Right kidney (tissue), 1 donor: ENCODE results near the gene PLK3.
"Not testable (repeated sequence)": the region's sequence is repeated elsewhere in the genome, so short reads cannot be mapped to it uniquely, and the experiment has no call there.

Experiments used
- DNase-seq: peaks from one replicate; pipeline ENCODE4 v3.0.0-alpha.2; 2016

PLK3 gene

DNA sequence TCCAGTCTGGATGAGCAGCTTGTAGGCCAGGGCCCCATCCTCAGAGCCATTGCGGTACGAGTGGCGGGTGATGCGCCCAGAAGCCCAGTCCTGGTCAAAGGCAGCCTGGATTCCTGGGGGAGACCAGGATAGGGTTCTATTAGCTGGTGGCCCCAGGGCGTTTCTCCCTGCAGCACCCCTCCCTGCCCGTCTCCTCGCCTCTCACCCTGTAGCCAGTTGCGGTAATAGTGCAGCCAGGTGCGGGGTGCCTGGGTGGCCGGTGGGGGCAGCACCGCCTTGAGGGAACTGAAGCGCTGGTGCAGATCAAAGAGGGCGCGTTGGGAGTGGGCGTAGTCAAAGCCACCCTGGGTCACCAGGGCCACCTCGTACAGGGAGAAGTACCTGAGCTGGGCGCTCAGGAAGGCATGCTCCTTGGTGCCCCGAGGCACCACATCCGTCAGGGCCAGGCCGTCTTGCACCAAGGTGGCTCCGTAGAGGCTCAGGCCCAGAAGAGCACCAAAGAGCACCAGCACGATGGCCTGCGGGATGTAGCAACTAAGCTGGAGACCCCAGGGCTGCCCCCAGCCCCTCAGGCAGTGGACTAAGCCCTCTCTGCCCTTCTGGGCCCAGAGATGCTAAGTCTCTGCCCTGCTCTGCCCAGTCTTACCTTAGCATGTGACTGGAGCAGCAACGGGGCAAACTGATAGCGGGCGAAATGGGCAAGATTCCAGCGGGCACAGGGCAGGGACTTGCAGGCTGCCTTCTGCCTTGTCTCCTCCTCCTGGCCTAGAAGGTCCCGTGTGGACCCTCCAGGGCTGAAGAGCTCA, 27.2 kb downstream of the PLK3 start:
- no peak for DNase-seq

DNA sequence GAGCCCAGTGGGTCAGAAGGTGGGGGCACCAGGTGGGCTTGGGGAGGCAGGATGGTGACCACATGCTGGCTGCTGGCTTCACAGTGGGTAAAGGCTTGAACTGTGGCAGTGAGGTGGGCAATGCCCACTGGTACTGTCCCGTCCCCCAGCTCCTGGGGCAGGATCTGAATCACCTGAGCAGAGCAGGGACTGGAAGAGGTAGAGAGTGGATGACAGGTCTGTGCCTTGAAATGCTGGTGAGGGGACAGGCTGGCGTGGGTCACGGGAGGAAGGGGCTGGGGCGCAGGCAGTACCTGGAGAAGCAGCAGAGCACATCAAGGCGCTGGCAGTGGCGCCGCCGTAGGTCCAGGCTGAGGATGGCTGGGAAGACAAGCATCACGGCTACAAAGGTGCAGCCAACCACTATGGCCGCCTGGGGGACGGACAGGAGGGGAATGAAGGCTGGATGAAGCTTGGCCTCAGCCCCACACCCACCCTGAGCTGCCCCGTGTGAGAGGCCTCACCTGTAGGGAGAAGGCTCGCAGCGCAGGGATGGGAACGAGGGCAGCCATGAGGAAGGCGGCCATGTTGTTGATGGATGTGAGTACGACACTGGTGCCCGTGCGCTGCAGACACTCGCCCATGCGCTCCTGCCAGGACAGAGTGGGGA, 27.9 kb downstream of the PLK3 start:
- no peak for DNase-seq

DNA sequence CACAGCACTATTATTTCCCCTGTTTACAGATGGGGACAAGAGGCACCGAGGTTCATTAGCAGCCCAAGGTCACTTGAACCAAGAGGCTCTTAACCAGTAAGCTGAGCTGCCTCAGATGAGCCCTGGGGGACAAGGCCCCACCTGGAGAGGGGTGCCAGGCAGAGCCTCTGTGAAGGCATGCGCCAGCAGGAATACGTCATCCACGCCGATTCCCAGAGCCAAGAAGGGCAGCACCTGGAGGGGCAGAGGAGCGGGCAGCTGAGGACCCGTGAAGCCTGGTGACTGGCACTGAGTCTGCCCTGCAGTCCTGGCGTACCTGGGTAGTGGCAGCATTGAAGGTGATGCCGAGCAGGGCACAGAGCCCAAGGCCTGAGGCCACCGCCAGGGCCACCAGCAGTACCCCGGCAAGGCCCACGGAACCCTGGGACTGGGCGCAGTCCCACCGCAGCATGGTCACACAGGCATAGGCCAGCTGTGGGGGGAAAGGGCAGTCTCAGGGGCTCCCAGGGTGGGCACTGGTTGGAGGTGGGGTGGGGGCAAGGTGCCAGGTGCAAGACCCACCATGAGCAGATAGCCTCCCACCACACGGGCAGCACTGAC, 28.8 kb downstream of the PLK3 start:
- DNase-seq, result no peak

DNA sequence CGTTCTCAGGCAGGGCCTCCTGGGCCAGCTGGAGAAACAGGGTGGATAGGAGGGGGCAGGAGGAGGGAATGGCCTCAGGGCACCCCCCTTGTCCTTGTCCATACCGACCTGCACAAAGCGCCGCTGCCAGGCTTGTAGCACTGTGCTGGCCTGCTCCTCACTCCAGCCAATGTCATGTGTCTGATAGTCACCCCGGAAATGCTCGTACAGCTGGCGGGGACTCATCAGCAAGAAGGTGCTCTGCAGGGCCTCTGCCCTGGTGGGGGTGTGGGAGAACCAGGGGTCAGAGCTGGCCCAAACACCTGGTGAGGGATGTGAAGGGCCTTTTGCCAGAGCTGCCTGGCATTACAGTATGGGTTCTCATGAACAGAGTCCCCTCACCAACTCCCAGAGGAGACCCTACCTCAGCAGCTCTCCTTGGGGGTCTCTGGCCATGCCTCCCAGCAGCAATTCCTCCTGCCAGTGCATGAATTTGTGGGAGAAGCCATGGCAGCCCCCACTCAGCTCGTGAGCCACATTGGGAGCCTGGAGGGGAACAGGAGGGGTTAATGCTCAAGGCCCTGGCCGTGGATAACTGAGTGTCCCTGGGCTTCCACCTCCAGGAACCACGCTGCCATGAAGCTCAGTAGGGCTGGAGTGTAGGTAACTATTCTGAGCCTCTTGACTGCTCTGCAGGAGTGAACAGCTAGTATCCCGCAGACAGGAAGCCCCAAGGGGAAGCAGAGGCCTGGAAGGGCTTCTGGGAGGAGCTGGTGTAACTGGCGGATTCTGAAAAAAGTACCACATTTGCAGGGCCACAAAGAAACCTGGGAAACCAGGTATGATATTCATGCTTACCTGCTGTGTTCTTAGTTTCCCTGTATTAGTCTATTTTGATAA, 29.6 kb downstream of the PLK3 start:
- no peak for DNase-seq

DNA sequence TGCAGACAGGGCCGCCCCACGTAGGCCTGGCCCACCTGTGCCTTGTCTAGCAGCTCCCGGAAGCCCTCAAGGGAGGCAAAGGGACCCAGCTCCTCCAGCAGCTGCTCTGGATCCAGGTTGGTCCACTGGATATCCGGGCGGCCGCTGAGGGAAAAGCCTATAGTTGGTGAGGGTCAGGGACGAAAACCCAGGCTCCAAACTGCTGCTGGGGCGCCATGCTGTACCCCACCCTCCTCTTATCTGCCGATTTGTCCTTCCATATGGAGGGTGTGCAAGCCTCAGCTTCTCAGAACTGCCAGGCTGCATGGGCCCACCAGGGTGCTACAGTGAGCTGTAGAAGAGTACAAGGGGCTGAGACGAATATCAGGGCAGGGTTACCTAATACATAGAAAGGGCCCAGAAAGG, 30.7 kb downstream of the PLK3 start:
- no peak for DNase-seq

DNA sequence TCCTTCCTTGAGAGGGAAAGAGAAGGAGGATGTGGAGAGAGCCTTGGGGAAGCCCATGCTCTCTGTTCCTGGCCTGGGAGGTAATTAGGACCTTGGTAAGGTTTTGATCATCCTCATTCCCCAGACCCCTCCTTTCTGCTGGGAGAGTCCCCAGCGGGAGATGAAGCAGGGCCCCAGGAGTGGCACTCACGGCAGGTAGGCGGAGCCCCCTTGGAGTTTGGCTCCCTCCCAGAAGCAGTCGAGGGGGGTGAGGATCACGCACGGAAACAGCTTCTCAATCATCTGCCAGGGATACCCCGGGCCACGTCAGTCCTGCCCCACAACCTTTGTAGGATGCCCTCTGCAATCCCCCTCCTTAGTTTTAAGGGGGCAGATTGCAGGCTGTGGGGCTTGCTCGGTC, 31.3 kb downstream of the PLK3 start:
- DNase-seq, result no peak

DNA sequence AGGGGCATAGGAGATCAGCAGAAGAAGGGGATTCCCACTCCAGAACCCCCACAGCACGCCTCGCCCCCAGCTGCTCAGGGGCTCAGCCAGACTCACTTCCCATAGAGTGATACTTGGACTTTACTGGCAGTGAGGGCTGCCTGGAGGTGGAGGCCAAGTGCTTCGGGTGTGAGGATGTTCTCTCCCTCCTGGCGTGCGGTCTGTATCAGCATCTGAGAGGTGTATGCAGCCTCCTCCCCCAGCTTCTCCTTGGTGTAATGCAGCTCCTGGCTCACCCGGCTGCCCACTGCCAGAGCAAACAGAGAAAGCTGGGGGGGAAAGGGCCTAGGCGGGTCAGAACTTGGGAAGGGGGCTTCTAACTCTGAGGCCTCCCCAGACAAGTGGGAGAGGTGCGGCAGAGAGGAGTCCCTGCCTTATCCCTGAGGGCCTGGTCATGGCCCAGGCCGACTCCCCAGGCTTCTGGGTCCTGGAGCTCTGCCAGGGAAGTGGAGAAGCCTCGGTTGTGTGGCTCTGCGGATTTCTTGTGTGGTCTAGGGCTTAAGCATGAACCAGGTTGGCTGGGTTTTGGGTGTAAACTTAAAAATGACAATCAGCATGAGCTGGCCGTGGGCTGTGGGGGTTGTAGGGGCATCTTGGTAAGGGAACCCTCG, 32.0 kb downstream of the PLK3 start:
- DNase-seq, result no peak

DNA sequence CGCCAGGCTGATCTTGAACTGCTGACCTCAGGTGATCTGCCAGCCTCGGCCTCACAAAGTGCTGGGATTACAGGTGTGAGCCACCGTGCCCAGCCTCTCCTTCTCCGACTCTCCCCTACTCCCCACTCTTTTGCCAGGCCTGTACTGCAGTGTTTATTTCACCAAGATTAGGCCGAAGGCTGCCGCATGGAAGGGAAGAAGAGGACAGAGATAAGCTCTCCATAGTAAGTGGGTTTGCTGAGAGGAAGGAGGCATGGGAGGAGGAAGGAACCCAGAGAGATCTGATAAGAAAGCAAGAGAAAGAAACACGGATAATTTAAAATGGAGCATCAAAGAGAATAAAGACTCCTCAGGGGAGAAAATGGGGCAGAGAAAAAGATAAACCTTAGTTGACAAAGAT, 34.2 kb downstream of the PLK3 start:
- no peak for DNase-seq

DNA sequence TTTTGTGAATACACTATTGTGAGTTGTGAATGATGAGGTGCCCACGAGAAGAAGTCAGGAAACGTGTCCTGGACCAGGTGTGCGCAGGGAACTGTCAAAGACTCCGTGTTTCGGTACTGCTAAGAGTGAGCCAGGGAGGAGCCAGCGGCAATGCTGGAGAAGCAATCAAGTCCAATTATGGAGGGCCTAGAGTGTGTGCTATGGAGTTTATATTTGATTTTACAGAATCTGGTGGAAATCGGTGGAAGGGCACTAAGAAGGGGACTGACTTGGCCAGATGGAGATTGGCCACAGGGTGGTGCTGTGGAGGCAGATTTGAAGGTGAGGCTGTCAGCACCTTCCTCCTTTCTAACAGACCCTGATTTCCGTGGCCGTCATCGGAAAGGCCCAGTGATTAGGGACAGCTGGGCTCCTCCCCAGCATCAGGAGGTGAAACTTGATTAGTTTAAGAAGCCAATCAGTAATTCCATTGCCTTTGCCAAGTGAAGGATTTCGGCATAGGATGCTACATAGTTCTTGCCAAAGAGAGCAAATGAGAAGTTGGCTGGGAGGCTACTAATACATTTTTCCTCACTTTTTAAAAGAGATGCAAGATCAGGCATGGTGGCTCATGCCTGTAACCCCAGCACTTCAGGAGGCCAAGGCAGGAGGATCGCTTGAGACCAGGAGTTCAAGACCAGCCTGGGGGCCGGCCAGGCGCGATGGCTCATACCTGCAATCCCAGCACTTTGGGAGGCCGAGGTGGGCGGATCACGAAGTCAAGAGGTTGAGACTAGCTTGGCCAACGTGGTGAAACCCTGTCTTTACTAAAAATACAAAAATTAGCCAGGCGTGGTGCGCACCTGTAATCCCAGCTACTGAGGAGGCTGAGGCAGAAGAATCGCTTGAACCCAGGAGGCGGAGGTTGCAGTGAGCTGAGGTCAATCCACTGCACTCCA, 35.8 kb downstream of the PLK3 start:
- DNase-seq, result peak; percentile 61

DNA sequence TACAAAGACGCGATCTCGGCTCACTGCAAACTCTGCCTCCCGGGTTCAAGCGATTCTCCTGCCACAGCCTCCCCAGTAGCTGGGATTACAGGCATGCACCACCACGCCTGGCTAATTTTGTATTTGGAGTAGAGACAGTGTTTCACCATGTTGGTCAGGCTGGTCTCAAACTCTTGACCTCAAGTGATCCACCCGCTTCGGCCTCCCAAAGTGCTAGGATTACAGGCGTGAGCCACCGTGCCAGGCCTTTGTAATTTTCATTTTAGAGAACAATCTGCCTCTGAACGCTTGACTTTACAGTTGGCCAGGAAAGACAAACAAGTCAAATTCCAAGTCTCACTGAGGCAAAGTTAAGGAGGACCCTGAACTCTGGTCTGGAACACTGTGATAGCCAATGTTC, 38.1 kb downstream of the PLK3 start:
- not testable (repeated sequence) for DNase-seq

DNA sequence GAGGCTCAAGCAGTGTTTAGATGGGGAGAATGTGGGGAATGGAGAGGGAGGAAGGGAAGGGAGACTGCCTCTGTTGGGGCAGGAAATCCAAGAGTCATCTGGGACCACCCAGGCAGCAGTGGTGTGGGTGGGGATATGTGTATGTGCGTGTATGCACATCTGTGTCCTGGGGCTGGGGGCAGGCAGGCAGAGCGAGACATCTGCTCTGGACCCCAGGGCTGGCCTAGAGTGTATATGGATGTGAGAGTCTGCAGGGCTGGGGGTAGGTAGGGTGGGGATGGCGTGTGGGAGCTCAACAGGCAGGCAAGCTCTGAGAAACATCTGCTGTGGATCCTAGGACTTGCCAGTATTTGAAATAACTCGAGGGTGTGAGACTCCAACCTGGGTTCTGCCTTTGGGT, 39.4 kb downstream of the PLK3 start:
- no peak for DNase-seq

DNA sequence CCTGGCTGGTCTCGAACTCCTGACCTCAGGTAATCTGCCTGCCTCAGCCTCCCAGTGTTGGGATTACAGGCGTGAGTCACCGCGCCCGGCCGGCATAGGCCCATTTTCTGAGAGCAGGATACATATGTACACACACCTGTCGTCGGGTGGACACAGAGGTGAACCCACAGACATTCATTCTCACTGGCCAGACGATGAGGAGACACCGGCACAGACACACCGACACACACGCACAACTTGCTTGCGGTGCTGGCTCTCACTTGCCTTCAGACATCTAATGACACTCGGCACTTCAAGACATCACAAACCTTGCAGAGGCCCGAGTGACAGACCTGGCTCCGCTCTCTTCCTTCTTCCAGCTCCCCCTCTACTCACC, 42.3 kb downstream of the PLK3 start:
- no peak for DNase-seq

DNA sequence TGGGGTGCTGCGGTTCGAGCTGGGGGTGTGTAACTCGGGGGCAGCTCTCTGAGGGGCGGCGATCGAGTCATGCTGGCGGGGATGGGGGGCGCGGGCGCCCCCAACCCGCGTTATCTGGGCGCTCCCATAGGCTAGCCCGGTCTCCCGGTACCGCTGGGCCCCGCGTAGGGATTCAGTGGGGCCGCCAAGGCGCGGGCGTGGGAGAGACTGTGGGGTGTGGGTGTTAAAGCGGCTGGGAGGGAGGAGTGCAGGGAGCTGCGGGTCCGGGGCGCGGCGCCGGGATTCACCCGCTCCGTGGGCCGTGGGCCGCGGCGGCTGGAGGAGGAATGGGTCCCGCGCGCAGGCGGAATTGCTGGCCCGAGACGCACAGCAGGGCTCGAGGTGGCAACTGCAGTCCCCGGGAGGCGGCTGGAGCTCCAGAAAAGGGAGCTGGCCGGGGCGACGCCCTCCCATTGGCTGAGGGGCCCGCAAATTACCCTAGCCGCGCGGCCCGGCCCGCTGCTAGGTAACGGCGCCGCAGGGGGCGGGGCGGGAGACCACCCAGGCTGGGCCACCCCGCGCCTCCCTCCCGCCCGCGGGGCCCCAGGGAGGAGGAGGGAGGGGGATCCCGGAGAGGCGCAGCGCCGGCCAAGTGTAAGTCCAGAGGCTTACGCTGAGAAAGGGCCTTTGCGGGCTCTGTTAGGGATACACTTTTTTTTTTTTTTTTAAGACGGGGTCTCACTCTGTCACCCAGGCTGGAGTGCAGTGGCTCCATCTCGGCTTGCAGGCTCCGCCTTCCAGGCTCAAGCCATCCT, 42.9 kb downstream of the PLK3 start, which contains the start of gene PTCH2:
PTCH2 (minus strand) TSS at position 392 of the 794 bp plus-strand sequence; CDS start at position 71, 321 bp downstream.
- DNase-seq, result peak; percentile 92

DNA sequence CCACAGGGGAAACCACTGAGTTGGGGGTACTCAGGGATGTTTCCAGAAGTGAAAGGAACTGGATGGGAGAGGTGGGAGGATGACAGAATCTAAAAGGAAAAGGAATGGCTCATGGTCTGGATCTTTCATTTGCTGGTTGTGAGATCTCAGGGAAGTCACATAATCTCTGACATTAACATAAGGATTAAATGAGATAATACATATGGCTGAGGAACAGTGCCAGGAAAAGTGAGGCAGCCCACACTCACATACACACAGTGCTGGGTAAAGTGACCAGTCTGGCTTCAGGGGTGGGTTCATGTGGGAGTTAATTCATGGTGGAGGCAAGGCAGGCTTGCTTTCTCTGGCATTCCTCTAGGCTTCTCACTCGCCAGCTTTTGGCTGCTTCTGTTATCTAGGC, 46.8 kb downstream of the PLK3 start:
- no peak for DNase-seq

DNA sequence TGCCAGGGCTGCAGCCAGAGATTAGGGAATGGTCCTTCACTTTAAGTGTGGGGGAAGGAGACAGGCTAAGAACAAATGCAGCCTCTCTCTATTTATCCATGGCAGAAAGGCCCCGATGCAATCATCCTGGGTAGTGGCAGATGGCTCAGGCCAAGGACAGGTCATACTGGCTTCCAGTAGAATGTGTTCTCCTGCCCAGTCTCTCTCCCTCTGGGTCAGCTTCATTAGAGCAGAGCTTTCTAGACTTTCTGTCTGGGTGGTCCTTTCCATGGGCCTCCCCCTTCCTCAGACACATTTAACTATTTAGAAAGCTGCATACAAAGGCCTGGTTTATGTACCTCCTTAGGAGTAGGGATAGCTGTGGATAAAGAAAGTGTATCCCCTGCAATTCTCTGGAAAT, 47.7 kb downstream of the PLK3 start:
- no peak for DNase-seq

DNA sequence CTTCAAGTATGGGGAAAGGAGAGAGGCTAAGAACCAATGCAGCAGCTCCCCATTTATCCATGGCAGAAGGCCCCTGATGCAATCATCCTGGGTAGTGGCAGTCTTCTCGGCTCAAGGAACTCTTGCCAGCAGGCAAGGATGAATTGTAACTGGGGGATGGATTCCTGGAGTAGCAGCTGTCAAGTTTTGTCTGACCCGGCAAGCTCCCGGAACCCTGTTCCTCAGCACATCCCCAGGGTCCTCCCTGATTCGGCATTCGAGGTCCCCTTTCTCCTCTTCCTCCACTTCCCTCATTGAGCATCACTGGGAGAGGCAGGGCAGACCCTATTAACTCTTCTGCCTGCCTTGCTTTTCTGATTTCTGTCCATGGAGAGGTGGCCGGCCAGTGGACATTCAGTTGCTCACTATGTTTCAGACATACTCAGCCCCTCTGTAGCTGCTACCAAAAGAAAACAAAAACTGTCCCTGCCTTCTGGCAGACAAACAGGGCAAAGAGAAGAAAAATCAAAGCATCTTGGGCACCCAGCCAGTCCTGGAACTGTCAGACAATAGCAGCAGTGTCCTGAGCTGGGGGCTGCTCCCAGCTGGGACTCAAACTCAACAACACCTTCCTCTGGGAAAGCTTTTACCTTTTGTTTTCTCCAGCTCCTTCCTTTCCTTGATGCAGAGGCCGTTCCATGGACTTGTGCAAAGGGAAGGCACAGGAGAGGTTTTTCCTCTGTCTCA, 48.4 kb downstream of the PLK3 start:
- no peak for DNase-seq

DNA sequence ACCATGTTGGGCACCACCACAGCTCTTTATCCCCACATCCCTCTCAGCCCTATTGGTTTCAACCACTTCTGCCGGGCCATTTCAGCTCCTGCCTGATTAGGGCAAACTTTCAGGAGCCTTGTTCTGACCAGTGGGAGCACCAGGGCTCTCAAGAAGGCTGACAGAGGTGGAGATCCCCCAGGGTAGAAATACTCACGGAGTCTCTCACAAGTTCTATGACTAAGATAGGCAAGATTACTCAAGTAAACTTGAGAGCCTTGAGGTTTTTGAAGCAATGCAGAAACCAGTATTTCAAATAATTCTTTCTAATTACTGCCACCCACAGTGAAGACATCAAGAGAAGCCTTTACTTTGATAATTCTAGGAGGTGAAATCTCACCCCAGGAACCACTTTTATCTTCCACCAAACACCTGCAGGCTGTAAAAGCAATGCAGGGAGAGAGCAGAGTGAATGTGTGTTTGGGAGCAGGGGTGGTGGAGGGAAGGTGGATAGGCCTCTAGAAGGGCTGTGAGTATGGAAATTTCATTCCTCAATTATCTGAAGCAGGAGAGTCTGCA, 49.5 kb downstream of the PLK3 start:
- no peak for DNase-seq

DNA sequence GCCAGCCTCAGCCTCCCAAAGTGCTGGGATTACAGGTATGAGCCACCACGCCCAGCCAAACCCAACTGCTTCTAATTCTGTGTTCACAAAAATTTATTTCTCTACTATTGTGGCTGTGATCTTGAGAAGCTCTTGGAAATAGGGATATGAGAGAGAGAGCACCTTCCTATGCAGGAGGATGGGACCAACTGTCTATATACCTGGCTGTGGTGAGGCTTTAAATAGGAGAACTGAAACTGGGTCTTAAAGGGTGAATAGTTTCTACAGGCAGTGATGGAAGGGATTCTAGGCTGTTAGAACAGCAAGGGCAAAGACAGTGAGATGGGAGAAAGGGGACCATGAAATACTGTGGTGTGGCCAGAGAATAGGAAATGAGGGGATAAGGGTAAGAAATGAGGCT, 51.1 kb downstream of the PLK3 start:
- no peak for DNase-seq

DNA sequence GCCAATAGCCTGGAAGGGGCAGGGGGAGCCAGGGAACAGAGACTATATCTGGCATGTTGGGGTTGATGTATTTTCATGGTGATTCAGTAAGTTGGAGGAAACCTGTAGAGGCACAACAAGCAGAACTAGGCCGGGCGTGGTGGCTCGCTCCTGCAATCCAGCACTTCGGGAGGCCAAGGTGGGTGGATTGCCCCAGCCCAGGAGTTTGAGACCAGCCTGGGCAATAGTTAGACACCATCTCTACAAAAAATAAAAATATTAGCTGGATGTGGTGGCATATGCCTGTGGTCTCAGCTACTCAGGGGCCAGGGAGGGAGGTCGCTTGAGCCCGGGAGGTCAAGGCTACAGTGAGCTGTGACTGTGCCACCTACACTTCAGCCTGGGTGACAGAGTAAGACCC, 53.0 kb downstream of the PLK3 start:
- no peak for DNase-seq
